Adipocyte (in vitro differentiated cells): ENCODE results near the gene CERT1.

Source experiments
- DNase-seq: peaks from one replicate; pipeline ENCODE4 v3.0.0-alpha.2; 2015; ENCODE audit warnings: low read depth
- H3K27me3 ChIP-seq: replicated peaks from 2 replicates; pipeline ENCODE4 v1.7.0; 2013; ENCODE audit warnings: mild to moderate bottlenecking, low read length, moderate library complexity; ENCODE audit not compliant: control insufficient read depth, insufficient read depth
- H3K36me3 ChIP-seq: 2 replicates; pipeline ENCODE4 v1.7.0; 2013; ENCODE audit warnings: low read length, mild to moderate bottlenecking, moderate library complexity; ENCODE audit not compliant: control insufficient read depth, insufficient read depth, severe bottlenecking
- H3K4me1 ChIP-seq: 2 replicates; pipeline ENCODE4 v1.7.0; 2013; ENCODE audit warnings: mild to moderate bottlenecking, low read length, moderate library complexity; ENCODE audit not compliant: control insufficient read depth, insufficient read depth
- H3K4me3 ChIP-seq: 2 replicates; pipeline ENCODE4 v1.7.0; 2013; ENCODE audit warnings: mild to moderate bottlenecking, low read length, moderate library complexity
- H3K9ac ChIP-seq: 2 replicates; pipeline ENCODE4 v1.7.0; 2013; ENCODE audit warnings: mild to moderate bottlenecking, low read length, moderate library complexity
- H3K9me3 ChIP-seq: 2 replicates; pipeline ENCODE4 v1.7.0; 2013; ENCODE audit warnings: mild to moderate bottlenecking, low read length, moderate library complexity; ENCODE audit not compliant: control insufficient read depth

CERT1 gene

DNA sequence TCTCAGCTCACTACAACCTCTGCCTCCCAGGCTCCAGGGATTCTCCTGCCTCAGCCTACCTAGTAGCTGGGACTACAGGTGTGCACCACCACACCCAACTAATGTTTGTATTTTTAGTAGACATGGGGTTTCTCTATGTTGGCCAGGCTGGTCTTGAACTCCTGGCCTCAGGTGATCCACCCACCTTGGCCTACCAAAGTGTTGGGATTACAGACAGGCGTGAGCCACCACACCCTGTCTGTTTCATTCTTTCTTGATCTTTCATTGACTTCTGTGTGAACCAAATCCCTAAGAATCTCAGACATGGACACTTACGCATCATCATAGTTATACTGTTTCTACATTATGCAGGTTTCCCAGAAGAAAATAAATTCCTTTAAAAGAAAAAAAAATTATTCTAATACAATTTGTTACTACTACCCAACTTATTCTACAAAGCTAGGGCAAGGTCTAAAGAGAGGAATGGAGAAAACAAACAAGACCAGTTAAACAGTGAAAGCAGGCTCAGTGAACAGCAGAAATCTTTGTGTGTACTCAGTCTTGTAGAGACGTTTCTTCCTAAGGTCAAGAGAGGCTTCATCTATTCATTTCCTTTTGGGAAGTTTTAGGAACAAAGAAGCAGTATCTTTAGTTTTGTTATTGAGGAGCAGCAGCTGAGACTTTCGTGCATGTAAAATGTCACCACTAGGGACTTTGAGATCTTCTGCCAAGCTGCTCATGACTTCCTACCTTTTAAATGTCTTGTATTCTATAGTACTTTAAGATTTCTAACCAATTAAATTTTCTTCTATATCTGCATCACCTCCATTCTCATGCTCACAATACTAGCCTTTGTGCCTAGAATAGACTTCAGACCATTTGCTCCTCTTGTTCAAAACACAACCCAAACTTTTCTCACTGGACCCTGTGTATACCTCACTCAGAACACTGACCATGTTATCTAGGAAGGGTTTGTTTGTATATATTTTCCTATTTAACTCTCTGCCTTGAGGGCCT lies 180.0 kb downstream of the CERT1 start:
- Histone ChIP-seq H3K9me3 (no peaks in the 10 kb centered on the region), H3K4me1 (peaks cover 6% of the 10 kb centered on the region), H3K27me3 (no peaks in the 10 kb centered on the region), H3K9ac (no peak overlapping the region), H3K4me3 (no peak overlapping the region), H3K36me3 (no peaks in the 10 kb centered on the region)
- DNase-seq = no peak

DNA sequence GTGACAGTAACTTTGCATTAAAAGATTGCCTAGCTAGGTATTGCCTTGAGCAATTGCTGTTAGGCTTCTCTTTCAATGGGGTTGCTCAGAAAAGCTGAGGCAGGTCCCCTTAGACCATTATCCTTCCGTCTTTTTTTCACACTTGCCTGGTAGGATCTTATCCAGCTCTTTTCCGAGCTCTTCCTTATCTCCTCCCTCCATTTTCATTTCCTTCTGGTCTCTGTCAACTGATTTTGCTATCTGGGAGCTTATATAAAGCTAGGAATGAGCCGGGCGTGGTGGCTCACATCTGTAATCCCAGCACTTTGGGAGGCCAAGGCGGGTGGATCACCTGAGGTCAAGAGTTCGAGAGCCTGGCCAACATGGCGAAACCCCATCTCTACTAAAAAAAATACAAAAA lies 181.0 kb downstream of the CERT1 start:
- Histone ChIP-seq H3K9me3 (no peaks in the 10 kb centered on the region), H3K4me3 (no peak overlapping the region), H3K27me3 (no peaks in the 10 kb centered on the region), H3K4me1 (no peaks in the 10 kb centered on the region), H3K36me3 (no peaks in the 10 kb centered on the region), H3K9ac (no peak overlapping the region)
- DNase-seq = no peak
